Epithelial cell of proximal tubule (primary cell): ENCODE results near the gene PRDM7. TPM values are rescaled to one million over a fixed set of nuclear protein-coding genes. Genes with fewer than 3 reads are reported as not detected.

ENCODE experiments used
- DNase-seq: peaks from one replicate; pipeline ENCODE4 v3.0.0-alpha.2; 2011; ENCODE audit warnings: low read depth
- H3K4me3 ChIP-seq: 2 replicates; pipeline ENCODE4 v1.5.1; 2011; ENCODE audit warnings: low read depth, mild to moderate bottlenecking, low read length
- total RNA-seq: library from RNA; depleted of rRNA; stranded (reverse); fragments of >200 nt; gene quantifications from 2 replicates; pipeline ENCODE4 v1.2.3, GENCODE V29; 2015
- TF ChIP-seq, protein P1 (sequence below): conservative IDR thresholded peaks from 2 replicates; pipeline ENCODE4 v1.5.1; 2012; ENCODE audit warnings: low read depth, mild to moderate bottlenecking, low read length

Gene PRDM7
- total RNA-seq, 1 donor from 2014 or later: not detected

DNA sequence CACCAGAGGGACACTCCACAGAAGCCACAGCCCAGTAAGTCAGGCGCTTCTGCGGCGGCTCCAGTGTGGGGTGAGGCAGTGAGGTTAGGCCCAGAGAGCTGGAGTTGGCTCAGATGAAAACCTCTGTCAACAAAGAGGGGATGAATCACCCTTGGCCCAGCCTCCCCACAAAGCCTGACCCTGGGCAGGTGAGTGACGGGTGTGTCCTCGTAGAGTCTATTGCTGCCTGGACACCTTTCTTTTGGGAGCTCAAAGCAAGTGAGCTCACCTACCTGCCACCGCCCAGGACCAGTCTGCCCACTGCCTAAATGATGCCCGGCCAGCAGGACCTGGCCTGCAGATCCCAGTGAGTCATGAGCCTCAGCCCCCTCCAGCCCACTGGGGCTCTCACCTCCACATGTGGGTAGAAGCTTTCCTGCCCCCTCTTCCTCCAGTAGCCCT, 33.0 kb downstream of the PRDM7 start:
- TF ChIP-seq, protein P1, sequence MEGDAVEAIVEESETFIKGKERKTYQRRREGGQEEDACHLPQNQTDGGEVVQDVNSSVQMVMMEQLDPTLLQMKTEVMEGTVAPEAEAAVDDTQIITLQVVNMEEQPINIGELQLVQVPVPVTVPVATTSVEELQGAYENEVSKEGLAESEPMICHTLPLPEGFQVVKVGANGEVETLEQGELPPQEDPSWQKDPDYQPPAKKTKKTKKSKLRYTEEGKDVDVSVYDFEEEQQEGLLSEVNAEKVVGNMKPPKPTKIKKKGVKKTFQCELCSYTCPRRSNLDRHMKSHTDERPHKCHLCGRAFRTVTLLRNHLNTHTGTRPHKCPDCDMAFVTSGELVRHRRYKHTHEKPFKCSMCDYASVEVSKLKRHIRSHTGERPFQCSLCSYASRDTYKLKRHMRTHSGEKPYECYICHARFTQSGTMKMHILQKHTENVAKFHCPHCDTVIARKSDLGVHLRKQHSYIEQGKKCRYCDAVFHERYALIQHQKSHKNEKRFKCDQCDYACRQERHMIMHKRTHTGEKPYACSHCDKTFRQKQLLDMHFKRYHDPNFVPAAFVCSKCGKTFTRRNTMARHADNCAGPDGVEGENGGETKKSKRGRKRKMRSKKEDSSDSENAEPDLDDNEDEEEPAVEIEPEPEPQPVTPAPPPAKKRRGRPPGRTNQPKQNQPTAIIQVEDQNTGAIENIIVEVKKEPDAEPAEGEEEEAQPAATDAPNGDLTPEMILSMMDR: no peak
- DNase-seq: no peak
- H3K4me3 ChIP-seq: no peak overlapping the region

DNA sequence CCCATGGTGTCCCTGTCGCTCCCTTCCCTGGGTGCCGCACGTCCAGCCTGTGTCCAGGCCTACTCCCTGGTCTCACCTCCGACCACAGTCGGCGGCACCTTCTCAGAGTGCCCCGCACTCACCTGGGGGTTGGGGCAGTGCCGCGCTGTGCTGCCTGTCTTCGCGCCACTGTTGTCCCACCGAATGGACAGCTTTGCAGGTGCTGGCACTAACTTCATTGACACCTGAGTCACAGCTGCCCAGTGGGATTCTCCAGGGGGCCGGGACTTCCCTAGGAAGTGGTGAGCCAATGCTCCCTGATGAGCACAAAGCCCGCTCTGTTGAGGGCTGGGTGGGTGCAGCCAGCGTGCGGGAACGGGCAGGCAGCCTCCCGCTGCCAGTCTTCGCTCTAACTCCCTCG, 33.6 kb downstream of the PRDM7 start:
- no peak for DNase-seq
- TF ChIP-seq, protein P1: no peak
- no peak overlapping the region for H3K4me3 ChIP-seq

DNA sequence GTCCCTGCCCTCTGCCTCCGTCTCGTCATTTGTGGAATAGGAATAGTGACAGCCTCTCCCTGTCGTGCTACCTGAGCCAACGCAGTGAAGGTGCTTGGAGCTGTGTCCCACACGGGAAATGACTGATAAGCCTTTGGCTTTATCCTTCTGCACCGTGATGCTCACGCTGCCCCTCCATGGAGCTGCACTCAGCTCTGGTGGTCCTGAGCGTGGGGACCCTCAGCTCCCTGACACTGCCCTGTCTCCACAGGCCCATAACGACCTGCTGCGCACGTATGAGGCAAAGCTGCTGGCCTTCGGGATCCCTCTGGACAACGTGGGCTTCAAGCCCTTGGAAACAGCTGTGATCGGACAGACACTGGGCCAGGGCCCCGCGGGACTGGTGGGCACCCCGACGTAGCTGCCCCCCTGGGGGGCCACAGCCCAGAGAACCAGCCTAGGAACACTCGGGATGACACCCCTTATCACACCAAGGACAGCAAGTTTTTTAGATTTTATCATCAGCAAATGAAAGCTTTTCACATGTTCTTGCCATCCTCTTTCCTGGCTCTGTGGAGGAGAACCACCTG, 34.1 kb downstream of the PRDM7 start:
- TF ChIP-seq, protein P1: no peak
- DNase-seq: no peak
- no peak overlapping the region for H3K4me3 ChIP-seq

DNA sequence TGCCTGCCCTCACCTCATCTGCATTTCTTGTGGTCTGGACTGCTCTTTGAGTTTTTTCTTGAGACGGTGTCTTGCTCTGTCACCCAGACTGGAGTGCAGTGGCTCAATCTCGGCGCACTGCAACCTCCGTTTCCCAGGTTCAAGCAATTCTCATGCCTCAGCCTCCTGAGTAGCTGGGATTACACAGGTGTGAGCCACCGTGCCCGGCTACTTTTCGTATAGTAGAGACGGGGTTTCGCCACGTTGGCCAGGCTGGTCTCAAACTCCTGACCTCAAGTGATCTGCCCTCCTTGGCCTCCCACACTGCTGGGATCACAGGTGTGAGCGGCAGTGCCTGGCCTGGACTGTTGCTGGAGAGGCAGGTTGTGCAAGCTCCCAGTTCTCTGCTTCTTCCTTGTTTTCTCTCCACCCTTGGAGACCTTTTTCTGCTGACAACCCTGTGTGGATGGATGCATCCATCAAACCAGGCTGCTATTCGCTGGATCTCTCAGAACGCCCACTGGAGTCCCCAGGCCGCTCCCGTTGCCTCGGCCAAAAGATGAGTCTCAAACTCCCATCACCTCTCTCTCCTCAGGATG, 35.1 kb downstream of the PRDM7 start:
- no peak for DNase-seq
- H3K4me3 ChIP-seq: no peak overlapping the region
- TF ChIP-seq, protein P1: no peak

DNA sequence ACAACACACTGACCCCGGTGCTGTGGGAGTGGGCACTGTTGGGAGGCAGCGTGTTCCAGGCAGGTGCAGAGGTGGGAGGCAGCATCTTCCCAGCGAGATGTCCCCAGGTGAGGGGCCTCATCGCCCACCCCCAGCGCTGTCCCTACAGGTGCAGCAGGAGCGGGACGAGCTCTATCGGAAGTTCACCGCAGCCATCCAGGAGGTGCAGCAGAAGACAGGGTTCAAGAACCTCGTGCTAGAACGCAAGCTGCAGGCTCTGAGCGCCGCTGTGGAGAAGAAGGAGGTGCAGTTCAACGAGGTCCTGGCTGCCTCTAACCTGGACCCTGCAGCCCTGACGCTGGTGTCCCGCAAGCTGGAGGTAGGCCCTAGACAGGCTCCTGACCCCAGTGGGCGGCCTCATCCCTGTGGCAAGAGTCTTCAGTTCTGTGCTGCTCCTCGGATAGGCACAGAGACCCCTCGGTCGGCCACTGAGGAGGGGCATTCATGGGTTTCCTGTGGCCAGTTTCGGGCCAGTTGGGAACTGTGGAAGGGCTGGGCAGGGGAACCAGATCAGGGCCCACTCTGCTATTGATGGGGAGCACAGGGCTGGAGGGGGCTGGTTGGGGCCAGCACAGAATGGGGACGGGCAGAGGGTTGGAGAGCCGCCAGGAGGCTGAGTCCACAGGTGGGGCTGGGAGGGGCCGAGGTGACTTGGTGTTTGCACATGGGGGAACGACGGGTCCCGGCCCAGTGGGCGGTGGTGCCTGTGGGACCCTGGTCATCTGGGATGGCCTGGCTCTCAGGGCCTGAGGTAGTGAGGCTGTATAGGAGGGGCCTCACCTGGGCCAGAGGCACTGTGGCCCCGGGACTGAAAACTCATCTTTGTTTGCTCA, 36.7 kb downstream of the PRDM7 start:
- no peak for DNase-seq
- TF ChIP-seq, protein P1: no peak
- H3K4me3 ChIP-seq: no peak overlapping the region

DNA sequence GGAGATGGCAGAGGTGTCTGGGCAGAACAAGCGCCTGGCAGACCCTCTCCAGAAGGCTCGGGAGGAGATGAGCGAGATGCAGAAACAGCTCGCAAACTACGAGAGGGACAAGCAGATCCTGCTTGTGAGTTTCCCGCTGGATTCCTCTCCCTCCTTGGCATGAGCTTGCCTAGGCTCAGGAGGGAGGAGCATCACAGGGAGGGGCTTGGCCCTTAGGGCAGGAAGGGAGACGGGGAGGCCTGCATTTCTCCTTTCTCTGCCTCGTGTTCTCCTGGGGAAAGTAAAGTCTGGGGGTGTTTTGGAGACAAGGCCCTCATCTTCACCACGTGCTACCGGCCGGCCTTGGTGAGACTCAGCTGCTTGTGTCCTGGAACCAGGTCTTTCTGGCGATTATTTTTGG, 39.9 kb downstream of the PRDM7 start:
- TF ChIP-seq, protein P1: no peak
- no peak for DNase-seq

More for the DNA sequence above, 39.9 kb downstream of the PRDM7 start:
- no peak overlapping the region for H3K4me3 ChIP-seq
